Activated T-cell treated with anti-CD3 and anti-CD28 coated beads, Interleukin-2, amount 50 U/mL, for 4 hours (primary cell): Measurements from ENCODE around the gene JPH4. TPM values are rescaled to one million over a fixed set of nuclear protein-coding genes. Genes with fewer than 3 reads are reported as not detected.

ENCODE experiments used
- total RNA-seq, 3 donors: library from RNA; stranded (reverse); gene quantifications; one replicate each; pipeline ENCODE4 v1.2.1, GENCODE V29; 2021

The JPH4 gene
- total RNA-seq, 3 donors from 2014 or later: 0.11 to 0.27 (median 0.13) TPM

Other genes starting within 250 kb of the JPH4 start
- 1 to 10 TPM; 2.0 to 2.4 (median 2.3) TPM for gene SLC22A17, start 225.9 kb downstream of the JPH4 start, total RNA-seq
- under 1 TPM in 2 of 3 donors, not detected in 1; 0.08 TPM for gene EFS, start 213.6 kb downstream of the JPH4 start, total RNA-seq
- not detected for gene IL25, start 206.0 kb downstream of the JPH4 start, total RNA-seq
- gene CMTM5, start 201.7 kb downstream of the JPH4 start, total RNA-seq: not detected
- not detected for gene MYH6, start 170.5 kb downstream of the JPH4 start, total RNA-seq
- gene MYH7, start 143.1 kb downstream of the JPH4 start, total RNA-seq: under 1 TPM in 1 of 3 donors, not detected in 2; 0.03 TPM
- gene NGDN, start 109.1 kb downstream of the JPH4 start, total RNA-seq: 100 to 1,000 TPM; 115 to 120 (median 117) TPM
- 1 to 10 TPM in 2 of 3 donors, under 1 TPM in 1; 0.58 to 1.1 (median 1.1) TPM for gene ZFHX2, start 27.0 kb downstream of the JPH4 start, total RNA-seq
- 10 to 100 TPM; 17.1 to 18.8 (median 17.6) TPM for gene THTPA, start 22.5 kb downstream of the JPH4 start, total RNA-seq
- gene AP1G2, start 11.0 kb downstream of the JPH4 start, total RNA-seq: 100 to 1,000 TPM in 2 of 3 donors, 10 to 100 TPM in 1; 86.9 to 113 (median 108) TPM
- gene DHRS2, start 57.6 kb upstream of the JPH4 start, total RNA-seq: 1 to 10 TPM; 1.4 to 3.2 (median 1.7) TPM